ENCODE data around the gene CAPN15. TPM values are rescaled to one million over a fixed set of nuclear protein-coding genes. Genes with fewer than 3 reads are reported as not detected.

Gene CAPN15
- total RNA-seq, 1 donor, result 43.9 TPM

GRCh38 chr16:565419-566330 lies 38.2 kb downstream of the CAPN15 start:
- DNase-seq (ENCODE audit: low read depth), result no peak
- no peak overlapping the region for H3K4me3 ChIP-seq (ENCODE audit: low read depth, low read length)
- TF ChIP-seq CTCF (IDR thresholded peaks at IDR 0.05; ENCODE audit: insufficient read depth, low read length), result no peak

- TF ChIP-seq CTCF (IDR thresholded peaks at IDR 0.05; ENCODE audit: insufficient read depth, low read length), result no peak
- DNase-seq (ENCODE audit: low read depth), result peak; percentile 61
- H3K4me3 ChIP-seq (ENCODE audit: low read depth, low read length), result peak within 1 kb of the TSS; percentile 42
These were observed 39.2 kb downstream of the CAPN15 start, which contains the start of gene NHLRC4 for GRCh38 chr16:566475-567372. NHLRC4 (plus strand) TSS chr16:567005; CDS start chr16:568048, 1,043 bp downstream.

GRCh38 chr16:567373-568256 lies 40.1 kb downstream of the CAPN15 start:
- TF ChIP-seq CTCF (IDR thresholded peaks at IDR 0.05; ENCODE audit: insufficient read depth, low read length), result no peak
- H3K4me3 ChIP-seq (ENCODE audit: low read depth, low read length), result no peak overlapping the region

DNA sequence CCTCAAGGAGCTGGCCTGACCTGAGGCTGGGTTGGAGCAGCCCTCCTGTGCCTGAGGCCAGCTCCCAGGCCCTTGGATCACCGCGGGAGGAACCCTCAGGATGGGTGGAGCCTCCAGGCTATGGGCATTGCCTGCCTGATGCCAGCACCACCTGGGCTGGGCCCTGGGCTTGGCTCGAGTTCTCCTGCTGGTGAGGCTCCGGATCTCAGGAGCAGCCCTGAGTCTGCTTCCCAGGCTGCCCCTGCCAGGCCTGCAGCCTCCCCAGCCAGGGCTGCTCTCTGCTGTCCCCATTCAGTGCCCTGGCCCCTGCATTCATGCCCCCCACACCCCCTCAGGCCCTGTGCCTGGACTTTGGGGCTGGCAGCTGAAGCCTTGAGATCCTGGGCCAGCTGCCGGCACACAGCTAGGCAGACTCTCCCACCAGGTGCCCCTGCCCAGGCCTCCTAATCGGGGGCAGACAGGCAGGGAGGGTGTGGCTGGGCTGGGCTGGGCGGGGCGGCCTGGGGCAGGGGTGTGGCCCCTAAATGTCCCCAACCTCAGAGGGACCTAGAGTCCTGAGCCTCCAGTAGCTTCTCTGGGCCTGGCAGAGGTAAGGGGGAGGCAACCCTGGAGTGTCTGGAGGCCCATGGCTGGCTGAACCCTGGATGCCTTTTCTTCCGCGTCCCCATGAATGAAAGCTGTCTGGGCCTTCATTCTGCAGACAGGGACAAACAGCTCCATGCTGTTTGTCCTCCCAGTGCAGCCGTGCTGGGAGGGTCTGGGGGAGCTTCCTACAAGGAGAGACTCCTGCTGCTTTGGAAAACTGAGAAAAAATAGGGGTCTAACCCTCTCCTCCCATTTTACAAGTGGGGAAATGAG lies 41.1 kb downstream of the CAPN15 start:
- no peak for TF ChIP-seq CTCF (IDR thresholded peaks at IDR 0.05; ENCODE audit: insufficient read depth, low read length)
- peak overlapping the region; percentile 82 for H3K4me3 ChIP-seq (ENCODE audit: low read depth, low read length)
- no peak for DNase-seq (ENCODE audit: low read depth)

More at GRCh38 chr16:567373-568256, 40.1 kb downstream of the CAPN15 start:
- no peak for DNase-seq (ENCODE audit: low read depth)

DNA sequence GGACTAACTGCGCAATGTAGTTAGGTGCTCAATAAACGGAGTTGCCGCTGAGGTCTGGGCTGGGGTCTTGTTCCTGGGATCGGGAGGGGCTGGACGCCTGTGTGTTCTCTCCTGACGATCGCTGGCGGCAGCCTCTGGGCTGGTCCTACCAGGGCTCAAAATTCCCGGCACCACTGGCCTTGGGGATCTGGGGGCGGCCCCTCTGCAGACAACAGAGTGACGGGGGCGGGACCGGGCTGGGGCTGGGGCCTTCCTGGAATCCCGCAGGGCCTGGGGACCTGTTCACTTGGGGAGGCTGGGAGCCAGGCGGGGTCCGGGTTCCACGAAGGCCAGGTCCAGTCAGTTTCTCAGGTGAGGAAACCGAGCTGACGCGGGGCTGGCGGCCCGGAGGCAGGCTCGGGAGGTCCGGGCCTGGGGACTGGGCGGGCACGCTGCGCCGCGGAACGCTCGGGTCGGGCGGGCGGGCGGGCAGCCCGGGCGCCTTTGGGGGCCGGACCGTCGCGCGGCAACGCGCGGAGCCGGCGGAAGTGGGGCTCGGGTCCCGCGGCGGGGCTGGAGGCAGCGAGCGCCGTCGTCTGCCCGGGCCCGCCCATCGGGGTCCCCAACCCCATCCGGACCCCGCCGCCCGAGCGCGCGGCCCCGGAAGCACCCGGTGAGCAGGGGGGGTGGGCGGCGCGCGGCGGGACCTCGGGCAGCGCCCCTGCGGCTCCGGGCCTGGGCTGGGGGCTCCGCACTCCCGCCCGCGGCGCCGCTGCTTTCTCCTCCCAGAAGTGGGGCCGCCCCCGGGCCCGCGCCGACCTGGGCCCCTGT lies 42.1 kb downstream of the CAPN15 start, which contains the start of gene PIGQ:
Gene PIGQ, plus strand, starts transcription at position 524 of the 810 bp plus-strand sequence. CDS start 4,107 bp downstream, outside the sequence.
- TF ChIP-seq CTCF (IDR thresholded peaks at IDR 0.05; ENCODE audit: insufficient read depth, low read length), result no peak
- H3K4me3 ChIP-seq (ENCODE audit: low read depth, low read length), result peak within 1 kb of the TSS; percentile 82
- peak; percentile 57 for DNase-seq (ENCODE audit: low read depth)
